ENCODE data around the gene PPP1R10.

PPP1R10 gene

DNA sequence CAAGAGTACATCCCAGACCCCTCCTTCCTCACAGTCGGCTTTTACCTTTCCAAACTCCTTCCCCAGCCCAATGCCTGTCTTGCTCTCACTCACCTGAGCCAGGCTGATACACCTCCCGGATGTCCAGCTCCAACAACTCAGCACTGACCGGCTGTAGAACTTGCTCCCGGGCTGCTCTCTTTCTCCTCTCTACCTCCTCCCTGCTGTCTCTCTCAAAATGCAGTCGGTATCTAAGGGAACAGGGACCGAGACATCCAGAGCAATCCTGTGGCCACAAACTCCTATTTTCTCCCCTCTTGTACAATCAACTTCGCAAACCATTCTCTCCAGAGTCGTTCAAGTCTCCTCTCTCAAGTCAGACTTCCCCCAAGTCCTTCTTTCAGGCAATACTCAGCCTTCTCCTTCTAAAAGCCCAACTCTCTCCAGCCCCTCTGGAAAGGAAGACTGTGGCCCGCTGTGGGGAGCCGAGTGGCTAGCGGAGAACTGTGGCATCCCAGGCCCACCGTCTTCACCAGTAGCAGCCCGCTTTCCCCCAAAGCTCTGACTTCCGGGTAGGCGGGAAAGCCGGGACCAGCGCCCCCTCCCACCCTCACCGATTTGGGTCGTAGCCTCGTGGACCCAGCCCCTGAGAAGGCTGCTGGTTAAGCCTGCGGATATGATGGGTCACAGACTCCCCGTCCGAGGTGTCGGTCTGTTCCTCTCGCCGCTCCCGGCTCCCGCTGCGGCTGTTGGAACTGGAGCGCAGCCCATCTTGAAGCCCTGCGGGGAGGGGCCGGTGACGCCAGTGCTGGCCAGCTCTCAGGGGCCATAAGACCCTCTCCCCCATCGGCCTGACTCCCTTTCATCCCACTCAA is 61.9 kb downstream of the PPP1R10 start:
- DNase-seq = peak; percentile 36

DNA sequence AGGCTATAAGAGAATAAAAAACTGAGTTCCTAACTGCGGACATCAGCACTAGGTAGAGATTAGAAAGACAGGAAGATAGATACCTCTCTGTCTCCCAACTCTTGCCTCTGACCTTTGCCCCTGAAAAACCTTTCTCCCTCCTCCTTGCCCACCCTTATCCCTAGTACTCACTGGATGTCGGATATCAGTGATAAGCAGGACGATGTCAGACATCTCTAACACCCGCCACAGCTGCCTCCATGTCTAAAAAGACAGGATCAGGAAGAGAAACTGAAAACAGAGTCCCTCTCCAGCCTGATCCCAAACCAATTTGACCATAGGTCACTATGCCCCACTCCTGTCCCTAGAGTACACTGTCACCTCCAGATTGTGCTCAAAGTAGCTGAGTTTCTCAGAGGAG is 62.6 kb downstream of the PPP1R10 start:
- DNase-seq = no peak

All from CD4-positive, alpha-beta T cell treated with Interleukin-17A for 4 hours (primary cell).